Activated CD4-positive, alpha-beta memory T cell treated with anti-CD3 and anti-CD28 coated beads, Interleukin-2, amount 10 ng/mL, durations not matched to agents 7 days and 5 days (primary cell): ENCODE data around the gene CD37. TPM values are rescaled to one million over a fixed set of nuclear protein-coding genes. Genes with fewer than 3 reads are reported as not detected.
"Not testable (repeated sequence)": the region's sequence is repeated elsewhere in the genome, so short reads cannot be mapped to it uniquely, and the experiment has no call there.

Experiments used
- CTCF ChIA-PET: fragments of 350-600 bp; sonication (Branson Sonifier 250); formaldehyde crosslinking; loops from one replicate; lab custom pipeline; 2021; ENCODE audit warnings: antibody characterized with exemption, inconsistent platforms; lab: Charles Lee
- POLR2A ChIA-PET: fragments of 350-600 bp; sonication (Branson Sonifier 250); formaldehyde crosslinking; loops from one replicate; lab custom pipeline; 2021; ENCODE audit warnings: antibody characterized with exemption; lab: Charles Lee
- DNase-seq: peaks from one replicate; pipeline ENCODE4 v3.0.0-alpha.2; 2020
- H3K27ac Mint-ChIP-seq: one replicate; pipeline ENCODE4 v1.8.0; 2021; ENCODE audit warnings: mild to moderate bottlenecking, mixed read lengths
- H3K27me3 Mint-ChIP-seq: one replicate; pipeline ENCODE4 v1.8.0; 2021; ENCODE audit warnings: mixed read lengths
- H3K36me3 Mint-ChIP-seq: one replicate; pipeline ENCODE4 v1.8.0; 2021; ENCODE audit warnings: low read depth, mixed read lengths
- H3K4me1 Mint-ChIP-seq: one replicate; pipeline ENCODE4 v1.8.0; 2021; ENCODE audit warnings: mixed read lengths
- H3K4me3 Mint-ChIP-seq: one replicate; pipeline ENCODE4 v1.8.0; 2021; ENCODE audit warnings: mild to moderate bottlenecking, mixed read lengths
- H3K9me3 Mint-ChIP-seq: one replicate; pipeline ENCODE4 v1.8.0; 2021; ENCODE audit warnings: mixed read lengths
- total RNA-seq, 2 experiments: library from RNA; stranded (reverse); gene quantifications; one replicate each; pipeline ENCODE4 v1.2.3, GENCODE V29; 2021

CD37 gene
- total RNA-seq, 2 experiments from 2014 or later = 278 to 299 TPM

GRCh38 chr19:49332691-49333417 lies 2.4 kb upstream of the CD37 start:
- POLR2A ChIA-PET = interaction anchor here (0.7 to 1.2 kb wide), 3 partner anchors 32 to 339 kb away, joined by 3 to 4 read pairs (median 3); partner anchors contain the start of gene RUVBL2

GRCh38 chr19:49333418-49333805 lies 1.8 kb upstream of the CD37 start:
- no peaks in the 10 kb centered on the region for H3K27me3 Mint-ChIP-seq
- POLR2A ChIA-PET = interaction anchor here (0.7 to 2.8 kb wide), 6 partner anchors 12 to 340 kb away, joined by 3 to 15 read pairs (median 4); partner anchors contain the start of gene RUVBL2
- H3K27ac Mint-ChIP-seq = peak overlapping the region; percentile 92
- H3K36me3 Mint-ChIP-seq = peaks cover 39% of the 10 kb centered on the region
- no peaks in the 10 kb centered on the region for H3K9me3 Mint-ChIP-seq
- H3K4me3 Mint-ChIP-seq = peak overlapping the region; percentile 64
- peaks cover 76% of the 10 kb centered on the region for H3K4me1 Mint-ChIP-seq
- CTCF ChIA-PET = interaction anchor here (0.6 to 2.2 kb wide), 4 partner anchors 32 to 143 kb away, joined by 3 to 8 read pairs (median 4); no protein-coding TSS in a partner anchor
- DNase-seq = no peak

More at GRCh38 chr19:49332691-49333417, 2.4 kb upstream of the CD37 start:
- peak overlapping the region; percentile 64 for H3K4me3 Mint-ChIP-seq
- peak overlapping the region; percentile 92 for H3K27ac Mint-ChIP-seq
- CTCF ChIA-PET = interaction anchor here (1.0 to 1.1 kb wide), 2 partner anchors 106 to 143 kb away, joined by 3 read pairs; no protein-coding TSS in a partner anchor
- not testable (repeated sequence) for H3K9me3 Mint-ChIP-seq, H3K27me3 Mint-ChIP-seq, DNase-seq
- peaks cover 76% of the 10 kb centered on the region for H3K4me1 Mint-ChIP-seq
- peaks cover 39% of the 10 kb centered on the region for H3K36me3 Mint-ChIP-seq

GRCh38 chr19:49333811-49334288 lies 1.4 kb upstream of the CD37 start:
- H3K36me3 Mint-ChIP-seq = peaks cover 43% of the 10 kb centered on the region
- no peaks in the 10 kb centered on the region for H3K27me3 Mint-ChIP-seq
- H3K27ac Mint-ChIP-seq = peak overlapping the region; percentile 92
- peaks cover 77% of the 10 kb centered on the region for H3K4me1 Mint-ChIP-seq
- peak; percentile 74 for DNase-seq
- POLR2A ChIA-PET = interaction anchor here (0.7 to 2.8 kb wide), 7 partner anchors 11 to 340 kb away, joined by 3 to 15 read pairs (median 4); partner anchors contain the start of gene RUVBL2
- peak overlapping the region; percentile 64 for H3K4me3 Mint-ChIP-seq
- CTCF ChIA-PET = interaction anchor here (0.6 to 2.2 kb wide), 5 partner anchors 33 to 142 kb away, joined by 3 to 8 read pairs (median 3); partner anchors contain the start of gene FLT3LG
- no peaks in the 10 kb centered on the region for H3K9me3 Mint-ChIP-seq

GRCh38 chr19:49335784-49336481 lies 727 bp downstream of the CD37 start:
- peaks cover 79% of the 10 kb centered on the region for H3K4me1 Mint-ChIP-seq
- POLR2A ChIA-PET = interaction anchor here (0.6 to 2.8 kb wide), 11 partner anchors 9 to 304 kb away, joined by 3 to 15 read pairs (median 3); partner anchors contain the start of genes PIH1D1 and RRAS
- H3K27ac Mint-ChIP-seq = peak overlapping the region; percentile 99
- H3K27me3 Mint-ChIP-seq = no peaks in the 10 kb centered on the region
- peaks cover 52% of the 10 kb centered on the region for H3K36me3 Mint-ChIP-seq
- CTCF ChIA-PET = interaction anchor here (2.2 kb wide), 1 partner anchor 35 kb away, joined by 8 read pairs; no protein-coding TSS in a partner anchor
- no peak for DNase-seq
- peak overlapping the region; percentile 98 for H3K4me3 Mint-ChIP-seq
- H3K9me3 Mint-ChIP-seq = no peaks in the 10 kb centered on the region

- DNase-seq = no peak
Observed at GRCh38 chr19:49336482-49337266, 1.5 kb downstream of the CD37 start.

GRCh38 chr19:49337267-49338022 lies 2.2 kb downstream of the CD37 start:
- ChIA-PET CTCF (no interaction called here), POLR2A (no interaction called here)
- Mint-ChIP-seq H3K4me1 (peaks cover 65% of the 10 kb centered on the region), H3K4me3 (peak overlapping the region; percentile 98), H3K27ac (peak overlapping the region; percentile 34), H3K9me3 (no peaks in the 10 kb centered on the region), H3K36me3 (peaks cover 46% of the 10 kb centered on the region), H3K27me3 (no peaks in the 10 kb centered on the region)
- DNase-seq = no peak

More at GRCh38 chr19:49336482-49337266, 1.5 kb downstream of the CD37 start:
- Mint-ChIP-seq H3K36me3 (peaks cover 51% of the 10 kb centered on the region), H3K4me3 (peak overlapping the region; percentile 98), H3K9me3 (no peaks in the 10 kb centered on the region), H3K4me1 (peaks cover 72% of the 10 kb centered on the region), H3K27ac (peak overlapping the region; percentile 99), H3K27me3 (no peaks in the 10 kb centered on the region)
- ChIA-PET CTCF (no interaction called here), POLR2A (no interaction called here)

- no peaks in the 10 kb centered on the region for H3K27me3 Mint-ChIP-seq
- H3K36me3 Mint-ChIP-seq = peaks cover 52% of the 10 kb centered on the region
- peaks cover 59% of the 10 kb centered on the region for H3K4me1 Mint-ChIP-seq
- CTCF ChIA-PET = no interaction called here
- no peak overlapping the region for H3K27ac Mint-ChIP-seq
- H3K9me3 Mint-ChIP-seq = no peaks in the 10 kb centered on the region
- no peak overlapping the region for H3K4me3 Mint-ChIP-seq
- no peak for DNase-seq
- POLR2A ChIA-PET = no interaction called here
Observed at GRCh38 chr19:49338023-49338677, 2.9 kb downstream of the CD37 start.

- Mint-ChIP-seq H3K36me3 (peaks cover 52% of the 10 kb centered on the region), H3K27me3 (no peaks in the 10 kb centered on the region), H3K9me3 (no peaks in the 10 kb centered on the region), H3K4me3 (no peak overlapping the region), H3K4me1 (peaks cover 52% of the 10 kb centered on the region), H3K27ac (no peak overlapping the region)
- ChIA-PET CTCF (interaction anchor here (0.6 kb wide), 1 partner anchor 22 kb away, joined by 3 read pairs; no protein-coding TSS in a partner anchor), POLR2A (no interaction called here)
- DNase-seq = no peak
Observed at GRCh38 chr19:49338691-49339300, 3.6 kb downstream of the CD37 start.

GRCh38 chr19:49339301-49340068 lies 4.3 kb downstream of the CD37 start:
- CTCF ChIA-PET = interaction anchor here (0.6 kb wide), 1 partner anchor 23 kb away, joined by 3 read pairs; no protein-coding TSS in a partner anchor
- Mint-ChIP-seq H3K27me3 (no peaks in the 10 kb centered on the region), H3K4me1 (peaks cover 47% of the 10 kb centered on the region)

GRCh38 chr19:49340069-49340864 lies 5.1 kb downstream of the CD37 start:
- POLR2A ChIA-PET = no interaction called here
- Mint-ChIP-seq H3K9me3 (no peaks in the 10 kb centered on the region), H3K27me3 (no peaks in the 10 kb centered on the region), H3K36me3 (peaks cover 51% of the 10 kb centered on the region), H3K27ac (no peak overlapping the region), H3K4me1 (peaks cover 50% of the 10 kb centered on the region), H3K4me3 (no peak overlapping the region)
- no peak for DNase-seq
- CTCF ChIA-PET = no interaction called here

More at GRCh38 chr19:49339301-49340068, 4.3 kb downstream of the CD37 start:
- Mint-ChIP-seq H3K36me3 (peaks cover 52% of the 10 kb centered on the region), H3K27ac (no peak overlapping the region), H3K9me3 (no peaks in the 10 kb centered on the region), H3K4me3 (no peak overlapping the region)
- POLR2A ChIA-PET = no interaction called here
- no peak for DNase-seq
